Pancreas (tissue), 10 donors: ENCODE data around the gene ABCC8. TPM values are rescaled to one million over a fixed set of nuclear protein-coding genes. Genes with fewer than 3 reads are reported as not detected.

Source experiments
- ATAC-seq, 4 donors: fragments of 200-7000 bp; cut with Tn5 transposase; one replicate each; pipeline versions ENCODE4 v1.8.0 to v1.9.1; 2020; ENCODE audit warnings: mild to moderate bottlenecking in 4 of 4, moderate library complexity in 4 of 4
- DNase-seq, 6 donors: peaks; one replicate each; pipeline ENCODE4 v3.0.0-alpha.2; 2020
- FAIRE-seq: peaks from 2 replicates; lab custom pipeline; 2012; peaks lifted over from hg19 to GRCh38; lab: Jason Lieb, UNC
- H3K27ac ChIP-seq, 4 donors: fragments of 200-600 bp; sonication (generic); 1 replicate in 3 of 4; 2 replicates in 1 of 4; pipeline versions ENCODE4 v1.5.0 to v1.8.0; 2020
- H3K27me3 ChIP-seq, 4 donors: fragments of 200-600 bp; one replicate each; pipeline ENCODE4 v1.8.0; 2021
- H3K36me3 ChIP-seq, 3 donors: fragments of 200-600 bp; sonication (generic) in 1 of 3; one replicate each; pipeline versions ENCODE4 v1.5.0 to v1.8.0; 2020 to 2021
- H3K4me1 ChIP-seq, 3 donors: fragments of 200-600 bp; one replicate each; pipeline ENCODE4 v1.8.0; 2021
- H3K4me3 ChIP-seq, 4 donors: fragments of 200-600 bp; sonication (generic) in 2 of 4; one replicate each; pipeline versions ENCODE4 v1.5.0 to v1.8.0; 2020 to 2021
- H3K9me3 ChIP-seq, 4 donors: fragments of 200-600 bp; one replicate each; pipeline ENCODE4 v1.8.0; 2021
- whole genome bisulfite sequencing, 2 donors: extraction: QIAGEN DNeasy Blood & Tissue Kit; methylation state at CpG; one replicate each; pipeline ENCODE4 v1.1.7; 2013; 5-methylcytosine and 5-hydroxymethylcytosine counted together
- intact Hi-C, 3 donors: fragments of 100-400 bp; cut with DNase I; formaldehyde crosslinking; loops; one replicate each; pipeline versions ENCODE4 v1.11.1 to v1.14.2; 2022
- polyA plus RNA-seq, 2 donors: library from polyadenylated mRNA; stranded (reverse); fragments of 200-250 nt; gene quantifications; one replicate each; pipeline ENCODE4 v1.2.3, GENCODE V29; 2013
- total RNA-seq, 6 donors: library from RNA; stranded (reverse); fragmentation: NEBNext Ultra II Directional in 4 of 6; extraction: Animal tissue kit (Norgen Biotek cat#: 25700) in 4 of 6; gene quantifications; one replicate each; pipeline versions ENCODE4 v1.2.1 to v1.2.4, GENCODE V29; 2021 to 2023
- TF ChIP-seq, protein P1 (sequence below), 4 donors: fragments of 200-600 bp; sonication (generic) in 3 of 4; IDR thresholded peaks; one replicate each; pipeline versions ENCODE4 v1.5.0 to v1.8.0; 2021; ENCODE audit warnings: antibody characterized with exemption in 4 of 4
- donor health status: healthy with polysubstance abuse.
- donor health status: DM: no; HTN: no; CAD: no; lungs with moderate emphysema.
- donor health status: DM: no; HTN: no; CAD: no.
- donor health status: control.
- donor health status: control.
- donor health status: Bipolar disorder and iron deficiency.
- donor health status: DM: yes; HTN: yes; CAD: no.
- donor health status: DM: no; HTN: no; CAD: no.
- donor health status: DM: no; HTN: no; CAD: no.
- donor health status: DM: yes; HTN: yes; CAD: no.

Gene ABCC8
- total and polyA plus RNA-seq, 8 donors, result 14.9 to 917 (median 53.2) TPM

DNA sequence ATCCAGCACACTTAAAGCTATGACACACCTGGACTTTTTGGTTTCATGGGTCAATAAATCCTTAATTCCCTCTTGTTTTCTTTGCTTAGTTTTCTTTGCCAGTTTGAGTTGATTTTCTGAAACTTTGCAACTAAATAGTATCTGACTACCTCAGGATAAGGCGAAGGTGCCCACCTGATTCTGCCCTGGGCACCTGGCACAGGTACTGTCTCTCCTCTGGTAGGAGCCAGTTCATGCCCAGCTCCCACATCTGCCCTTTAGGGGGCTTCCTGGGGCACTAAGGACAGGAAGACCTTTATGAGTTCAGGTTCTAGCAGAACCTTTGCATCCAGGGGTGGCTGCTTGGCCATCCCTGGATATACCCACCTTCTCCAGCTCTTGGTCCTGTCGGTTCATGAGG is 68.6 kb downstream of the ABCC8 start:
- no peaks in the 10 kb centered on the region for H3K36me3 ChIP-seq
- TF ChIP-seq, protein P1, sequence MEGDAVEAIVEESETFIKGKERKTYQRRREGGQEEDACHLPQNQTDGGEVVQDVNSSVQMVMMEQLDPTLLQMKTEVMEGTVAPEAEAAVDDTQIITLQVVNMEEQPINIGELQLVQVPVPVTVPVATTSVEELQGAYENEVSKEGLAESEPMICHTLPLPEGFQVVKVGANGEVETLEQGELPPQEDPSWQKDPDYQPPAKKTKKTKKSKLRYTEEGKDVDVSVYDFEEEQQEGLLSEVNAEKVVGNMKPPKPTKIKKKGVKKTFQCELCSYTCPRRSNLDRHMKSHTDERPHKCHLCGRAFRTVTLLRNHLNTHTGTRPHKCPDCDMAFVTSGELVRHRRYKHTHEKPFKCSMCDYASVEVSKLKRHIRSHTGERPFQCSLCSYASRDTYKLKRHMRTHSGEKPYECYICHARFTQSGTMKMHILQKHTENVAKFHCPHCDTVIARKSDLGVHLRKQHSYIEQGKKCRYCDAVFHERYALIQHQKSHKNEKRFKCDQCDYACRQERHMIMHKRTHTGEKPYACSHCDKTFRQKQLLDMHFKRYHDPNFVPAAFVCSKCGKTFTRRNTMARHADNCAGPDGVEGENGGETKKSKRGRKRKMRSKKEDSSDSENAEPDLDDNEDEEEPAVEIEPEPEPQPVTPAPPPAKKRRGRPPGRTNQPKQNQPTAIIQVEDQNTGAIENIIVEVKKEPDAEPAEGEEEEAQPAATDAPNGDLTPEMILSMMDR (IDR thresholded peaks at IDR 0.05), result no peak
- intact Hi-C loops, result no loop called here
- peaks cover 16 to 25% (median 23%) of the 10 kb centered on the region in 3 donors for H3K4me1 ChIP-seq
- 93 to 95% methylated on average over 2 of the region's 2 CpGs for WGBS, 2 donors
- H3K4me3 ChIP-seq, result no peak overlapping the region
- H3K27ac ChIP-seq, result no peak overlapping the region
- ATAC-seq (no peak), DNase-seq (peak in 2 of 6 donors; percentile 7 to 22), FAIRE-seq (no peak)
- no peaks in the 10 kb centered on the region for H3K9me3 ChIP-seq
- H3K27me3 ChIP-seq, result no peaks in the 10 kb centered on the region

DNA sequence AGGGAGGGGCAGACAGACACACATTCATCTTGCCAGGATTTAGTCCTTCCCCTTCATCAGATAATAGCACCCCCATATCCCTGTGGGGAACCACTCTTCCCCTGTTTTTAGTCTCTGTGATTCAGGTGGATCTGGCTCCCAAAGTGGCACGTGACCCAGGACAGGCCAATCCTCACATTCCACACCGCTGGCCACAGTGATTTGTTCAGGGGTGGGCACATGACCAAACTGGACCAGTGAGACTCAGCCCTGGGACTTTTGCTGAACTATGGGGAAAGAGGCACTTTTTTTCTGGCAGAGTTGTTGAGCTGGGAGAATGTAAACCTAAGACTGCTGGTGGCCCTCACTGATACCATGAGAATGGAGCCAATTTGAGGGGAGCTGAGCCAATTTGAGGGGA is 69.1 kb downstream of the ABCC8 start:
- TF ChIP-seq, protein P1 (IDR thresholded peaks at IDR 0.05), result no peak
- WGBS, 2 donors, result 97 to 100% methylated on average over 2 of the region's 2 CpGs
- no peaks in the 10 kb centered on the region for H3K9me3 ChIP-seq
- intact Hi-C loops, result no loop called here
- DNase-seq, result peak in 2 of 6 donors; percentile 15 to 17
- peaks cover 12 to 21% (median 19%) of the 10 kb centered on the region in 3 donors for H3K4me1 ChIP-seq
- H3K36me3 ChIP-seq, result no peaks in the 10 kb centered on the region
- H3K27ac ChIP-seq, result no peak overlapping the region
- no peak for ATAC-seq
- no peak overlapping the region for H3K4me3 ChIP-seq
- no peak for FAIRE-seq
- no peaks in the 10 kb centered on the region for H3K27me3 ChIP-seq

- Histone ChIP-seq H3K4me3 (no peak overlapping the region), H3K27me3 (no peaks in the 10 kb centered on the region), H3K4me1 (peaks cover 10 to 20% (median 14%) of the 10 kb centered on the region in 3 donors), H3K27ac (peak overlapping the region in 2 of 4 donors; percentile 62 to 80), H3K9me3 (no peaks in the 10 kb centered on the region), H3K36me3 (no peaks in the 10 kb centered on the region)
- ATAC-seq, result no peak
- intact Hi-C loops, result no loop called here
- TF ChIP-seq, protein P1 (IDR thresholded peaks at IDR 0.05), result no peak
- WGBS, 2 donors, result 91 to 99% methylated on average over 13 of the region's 13 CpGs
- no peak for FAIRE-seq
- DNase-seq, result peak in 2 of 6 donors; percentile 53 to 76
These were observed 69.9 kb downstream of the ABCC8 start for GRCh38 chr11:17406818-17407149.

DNA sequence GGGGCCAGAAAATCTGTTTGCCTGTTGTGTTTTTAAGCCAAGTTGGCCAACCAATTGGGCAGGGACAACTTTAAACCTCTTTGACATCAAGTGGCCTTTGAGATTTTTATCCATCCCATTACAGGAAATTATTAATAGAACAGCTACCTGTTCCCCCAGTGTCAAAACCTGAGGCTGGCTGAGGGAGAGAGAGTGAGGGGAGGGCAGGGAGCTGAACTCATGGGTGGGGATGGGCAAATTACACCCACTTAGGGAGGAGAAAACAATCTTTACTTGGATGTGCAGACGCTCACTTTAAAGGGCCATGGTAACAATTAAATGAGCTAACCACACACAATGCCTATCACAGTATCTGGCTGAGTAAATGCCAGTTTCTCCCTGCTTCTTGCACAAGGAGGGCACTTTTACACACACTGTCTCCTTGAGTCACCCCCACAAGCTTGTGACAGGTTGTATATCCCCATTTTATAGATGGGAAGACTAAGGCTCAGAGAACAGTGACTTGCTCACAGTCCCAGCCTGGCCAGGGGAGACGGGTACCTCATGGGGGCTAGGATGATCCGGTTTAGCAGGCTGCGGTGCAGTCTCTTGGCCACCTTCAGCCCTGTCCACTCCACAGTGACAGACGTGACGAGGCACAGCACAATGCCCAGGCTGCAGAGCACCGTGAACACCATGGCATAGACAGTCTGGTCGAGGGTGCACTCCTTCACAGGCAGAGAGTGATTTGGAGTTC is 70.4 kb downstream of the ABCC8 start:
- 87 to 91% methylated on average over 8 of the region's 8 CpGs for WGBS, 2 donors
- intact Hi-C loops, result no loop called here
- no peaks in the 10 kb centered on the region for H3K9me3 ChIP-seq
- H3K27ac ChIP-seq, result peak overlapping the region; percentile 62 to 84 (median 78)
- peaks cover 10 to 16% (median 10%) of the 10 kb centered on the region in 3 donors for H3K4me1 ChIP-seq
- peak in 2 of 6 donors; percentile 43 to 54 for DNase-seq
- peak; percentile 6 to 21 (median 20) for ATAC-seq
- no peak for FAIRE-seq
- TF ChIP-seq, protein P1 (IDR thresholded peaks at IDR 0.05), result no peak
- H3K4me3 ChIP-seq, result no peak overlapping the region
- H3K27me3 ChIP-seq, result no peaks in the 10 kb centered on the region
- no peaks in the 10 kb centered on the region for H3K36me3 ChIP-seq
